H1 (cell line): ENCODE results near the gene ATG7. TPM values are rescaled to one million over a fixed set of nuclear protein-coding genes. Genes with fewer than 3 reads are reported as not detected.

Source experiments
- CTCF ChIA-PET: fragments of 300-600 bp; sonication (Branson Sonifier 250); formaldehyde crosslinking; loops from one replicate; lab custom pipeline; 2021; ENCODE audit not compliant: partially characterized antibody; lab: Charles Lee
- POLR2A ChIA-PET: fragments of 300-600 bp; sonication (Branson Sonifier 250); formaldehyde crosslinking; loops from one replicate; lab custom pipeline; 2021; ENCODE audit warnings: inconsistent platforms; ENCODE audit not compliant: partially characterized antibody; lab: Charles Lee
- DNase-seq, 2 experiments: peaks; one replicate each; pipeline versions ENCODE4 v3.0.0 to v3.0.0-alpha.2; 2010 to 2022; ENCODE audit warnings: low spot score in 2 of 2, low read depth in 1 of 2, mixed read lengths in 1 of 2
- FAIRE-seq: peaks from 2 replicates; lab custom pipeline; 2011; peaks lifted over from hg19 to GRCh38; lab: Jason Lieb, UNC
- H2AFZ ChIP-seq: 2 replicates; pipeline ENCODE4 v1.8.1; 2012; ENCODE audit warnings: low read length, inconsistent platforms
- H2AK5ac ChIP-seq: 2 replicates; pipeline ENCODE4 v1.6.1; 2013; ENCODE audit warnings: low read depth, low read length
- H2BK120ac ChIP-seq: replicated peaks from 2 replicates; pipeline ENCODE3; 2013; ENCODE audit warnings: low read depth, low read length, inconsistent platforms
- H2BK12ac ChIP-seq: 2 replicates; pipeline ENCODE4 v1.6.1; 2013; ENCODE audit warnings: low read depth, low read length
- H2BK15ac ChIP-seq: 2 replicates; pipeline ENCODE4 v1.6.1; 2013; ENCODE audit warnings: low read length
- H2BK20ac ChIP-seq: 2 replicates; pipeline ENCODE4 v1.6.1; 2013; ENCODE audit warnings: low read length
- H2BK5ac ChIP-seq: 2 replicates; pipeline ENCODE4 v1.6.1; 2013; ENCODE audit warnings: low read depth, low read length
- H3K14ac ChIP-seq: 2 replicates; pipeline ENCODE4 v1.6.1; 2013; ENCODE audit warnings: inconsistent platforms; ENCODE audit not compliant: insufficient read length
- H3K18ac ChIP-seq: 2 replicates; pipeline ENCODE4 v1.6.1; 2013; ENCODE audit warnings: low read length; ENCODE audit errors: extremely low read depth
- H3K23ac ChIP-seq: 2 replicates; pipeline ENCODE4 v1.6.1; 2013; ENCODE audit warnings: inconsistent platforms; ENCODE audit not compliant: insufficient read length
- H3K23me2 ChIP-seq: 2 replicates; pipeline ENCODE4 v1.6.1; 2013; ENCODE audit warnings: low read depth, low read length
- H3K27ac ChIP-seq: 2 replicates; pipeline ENCODE4 v1.6.1; 2011; ENCODE audit warnings: low read depth, low read length, inconsistent platforms
- H3K27me3 ChIP-seq, 4 experiments: replicated peaks in 1 of 4; 1 replicate in 1 of 4; 2 replicates in 3 of 4; pipeline versions ENCODE4 v1.6.1 to v1.8.1; 2011 to 2013; ENCODE audit warnings: low read length in 3 of 4, mild to moderate bottlenecking in 3 of 4, inconsistent platforms in 2 of 4, mixed read lengths in 2 of 4, moderate library complexity in 1 of 4; ENCODE audit not compliant: control insufficient read depth in 3 of 4, insufficient read depth in 3 of 4; ENCODE audit errors: extremely low read depth in 1 of 4
- H3K36me3 ChIP-seq, 4 experiments: 2 replicates each; pipeline versions ENCODE4 v1.6.1 to v1.8.1; 2011 to 2013; ENCODE audit warnings: mild to moderate bottlenecking in 4 of 4, low read length in 3 of 4, moderate library complexity in 2 of 4, control low read depth in 1 of 4, inconsistent platforms in 1 of 4; ENCODE audit not compliant: insufficient read depth in 4 of 4, control insufficient read depth in 2 of 4
- H3K4ac ChIP-seq: replicated peaks from 2 replicates; pipeline ENCODE3; 2013; ENCODE audit warnings: low read length, low read depth, mixed read lengths, inconsistent platforms; ENCODE audit not compliant: insufficient read length
- H3K4me1 ChIP-seq, 4 experiments: replicated peaks in 1 of 4; 1 replicate in 1 of 4; 2 replicates in 3 of 4; pipeline versions ENCODE4 v1.6.1 to v1.8.1; 2011 to 2013; ENCODE audit warnings: low read length in 3 of 4, inconsistent platforms in 2 of 4, mixed read lengths in 1 of 4; ENCODE audit not compliant: insufficient read depth in 4 of 4, control insufficient read depth in 3 of 4
- H3K4me2 ChIP-seq, 2 experiments: 2 replicates each; pipeline versions ENCODE4 v1.6.1 to v1.8.1; 2011 to 2013; ENCODE audit warnings: low read depth in 2 of 2, low read length in 2 of 2, control low read depth in 1 of 2, inconsistent platforms in 1 of 2, mild to moderate bottlenecking in 1 of 2; ENCODE audit not compliant: insufficient read depth in 1 of 2
- H3K4me3 ChIP-seq, 4 experiments: fragments of 200-600, 300-600 bp in 1 of 4; sonication (generic), shearing (Covaris generic), sonication (Bioruptor Twin) in 1 of 4; 2 replicates each; pipeline versions ENCODE4 v1.5.1 to v1.8.1; 2011 to 2016; ENCODE audit warnings: low read length in 4 of 4, low read depth in 3 of 4, control low read depth in 2 of 4, inconsistent platforms in 2 of 4, mild to moderate bottlenecking in 2 of 4, mixed read lengths in 1 of 4, moderate library complexity in 1 of 4; ENCODE audit not compliant: insufficient read depth in 2 of 4; ENCODE audit errors: extremely low read depth in 1 of 4
- H3K56ac ChIP-seq: replicated peaks from 2 replicates; pipeline ENCODE3; 2013; ENCODE audit warnings: low read depth, mild to moderate bottlenecking, mixed read lengths, low read length, inconsistent platforms; ENCODE audit not compliant: insufficient read length
- H3K79me1 ChIP-seq: 2 replicates; pipeline ENCODE4 v1.6.1; 2013; ENCODE audit warnings: low read depth, low read length, control low read depth
- H3K79me2 ChIP-seq, 2 experiments: 2 replicates each; pipeline versions ENCODE4 v1.6.1 to v1.8.1; 2012 to 2013; ENCODE audit warnings: low read length in 2 of 2, mild to moderate bottlenecking in 2 of 2, inconsistent platforms in 1 of 2; ENCODE audit not compliant: insufficient read depth in 2 of 2, control insufficient read depth in 1 of 2
- H3K9ac ChIP-seq, 4 experiments: replicated peaks in 1 of 4; 1 replicate in 1 of 4; 2 replicates in 3 of 4; pipeline versions ENCODE4 v1.6.1 to v1.8.1; 2011 to 2013; ENCODE audit warnings: low read depth in 3 of 4, low read length in 3 of 4, control low read depth in 2 of 4, mild to moderate bottlenecking in 2 of 4, moderate library complexity in 2 of 4, inconsistent platforms in 1 of 4; ENCODE audit errors: extremely low read depth in 1 of 4
- H3K9me3 ChIP-seq, 2 experiments: 2 replicates each; pipeline versions ENCODE4 v1.6.1 to v1.8.1; 2012 to 2013; ENCODE audit warnings: mild to moderate bottlenecking in 2 of 2, moderate library complexity in 2 of 2, control low read depth in 1 of 2, inconsistent platforms in 1 of 2, low read depth in 1 of 2, low read length in 1 of 2, mixed read lengths in 1 of 2; ENCODE audit not compliant: insufficient read depth in 2 of 2
- H4K20me1 ChIP-seq, 2 experiments: replicated peaks in 1 of 2; 2 replicates each; pipeline versions ENCODE3 to v1.8.1; 2011 to 2013; ENCODE audit warnings: inconsistent platforms in 2 of 2, low read length in 2 of 2, mild to moderate bottlenecking in 1 of 2; ENCODE audit not compliant: insufficient read depth in 2 of 2, control insufficient read depth in 1 of 2
- H4K5ac ChIP-seq: 2 replicates; pipeline ENCODE4 v1.6.1; 2013; ENCODE audit warnings: low read length, low read depth, mixed read lengths, inconsistent platforms; ENCODE audit not compliant: insufficient read length
- H4K8ac ChIP-seq: 2 replicates; pipeline ENCODE4 v1.8.0; 2013; ENCODE audit warnings: mild to moderate bottlenecking, moderate library complexity, low read length, inconsistent platforms; ENCODE audit not compliant: insufficient read depth; ENCODE audit errors: extremely low read depth
- H4K91ac ChIP-seq: replicated peaks from 2 replicates; pipeline ENCODE3; 2013; ENCODE audit warnings: low read length, mixed read lengths, inconsistent platforms; ENCODE audit not compliant: insufficient read length
- ASH2L ChIP-seq: fragments of 200-600, 300-600 bp; sonication (generic); IDR thresholded peaks from one replicate; pipeline ENCODE4 v1.7.1; 2017; ENCODE audit warnings: low read length
- CBX5 ChIP-seq: fragments of 300-800, 300-1000 bp; sonication (generic); IDR thresholded peaks from 2 replicates; pipeline ENCODE4 v1.7.1; 2016; ENCODE audit warnings: antibody characterized with exemption, low read length, low read depth
- CBX8 ChIP-seq: fragments of 300-800, 300-1000 bp; sonication (generic); IDR thresholded peaks from 2 replicates; pipeline ENCODE4 v1.7.1; 2016; ENCODE audit warnings: low read depth, low read length, borderline replicate concordance
- CTCF ChIP-seq, 3 experiments: IDR thresholded peaks; 1 replicate in 2 of 3; 2 replicates in 1 of 3; pipeline versions ENCODE4 v1.5.1 to v1.6.1; 2011; ENCODE audit warnings: low read length in 3 of 3, mild to moderate bottlenecking in 3 of 3, inconsistent platforms in 2 of 3, low read depth in 1 of 3, moderate library complexity in 1 of 3; ENCODE audit not compliant: insufficient read depth in 1 of 3; ENCODE audit errors: control extremely low read depth in 1 of 3
- EP300 ChIP-seq, 2 experiments: IDR thresholded peaks; 1 replicate in 1 of 2; 2 replicates in 1 of 2; pipeline ENCODE4 v1.6.1; 2011 to 2012; ENCODE audit warnings: low read depth in 2 of 2, low read length in 2 of 2, mild to moderate bottlenecking in 2 of 2, borderline replicate concordance in 1 of 2, inconsistent platforms in 1 of 2, moderate library complexity in 1 of 2
- FOSL1 ChIP-seq: IDR thresholded peaks from 2 replicates; pipeline ENCODE4 v1.6.1; 2011; ENCODE audit warnings: mild to moderate bottlenecking, low read depth, low read length, moderate library complexity; ENCODE audit not compliant: insufficient read depth
- KDM1A ChIP-seq: fragments of 200-600, 300-600 bp; sonication (generic); IDR thresholded peaks from 2 replicates; pipeline ENCODE4 v1.7.1; 2016; ENCODE audit warnings: mild to moderate bottlenecking, low read length, borderline replicate concordance
- KDM5A ChIP-seq: fragments of 200-600 bp; IDR thresholded peaks from 2 replicates; pipeline ENCODE4 v1.7.1; 2012; ENCODE audit warnings: mild to moderate bottlenecking, low read length, inconsistent platforms, mixed read lengths
- POLR2A ChIP-seq, 2 experiments: IDR thresholded peaks; 1 replicate in 1 of 2; 2 replicates in 1 of 2; pipeline ENCODE4 v1.6.1; 2011; ENCODE audit warnings: low read depth in 2 of 2, low read length in 2 of 2, mild to moderate bottlenecking in 2 of 2; ENCODE audit errors: control extremely low read depth in 1 of 2
- RXRA ChIP-seq: IDR thresholded peaks from 2 replicates; pipeline ENCODE4 v1.6.1; 2011; ENCODE audit warnings: low read depth, mild to moderate bottlenecking, low read length, moderate library complexity; ENCODE audit not compliant: insufficient read depth
- SIRT6 ChIP-seq: IDR thresholded peaks from one replicate; pipeline ENCODE4 v1.7.1; 2012; ENCODE audit warnings: low read length, inconsistent platforms
- SIX5 ChIP-seq: IDR thresholded peaks from 2 replicates; pipeline ENCODE4 v1.6.1; 2011; ENCODE audit warnings: mild to moderate bottlenecking, low read depth, low read length
- SRF ChIP-seq: IDR thresholded peaks from 2 replicates; pipeline ENCODE4 v1.6.1; 2011; ENCODE audit warnings: mild to moderate bottlenecking, low read depth, low read length, moderate library complexity
- WGBS, 2 experiments: shearing (Covaris generic) in 1 of 2; methylation state at CpG; one replicate each; pipeline versions ENCODE4 v1.1.6 to v1.1.7; 2013 to 2015; ENCODE audit warnings: low lambda C conversion rate in 2 of 2, mixed read lengths in 2 of 2, inconsistent platforms in 1 of 2, low coverage in 1 of 2, missing lambda C conversion rate in 1 of 2; ENCODE audit not compliant: insufficient replicate concordance in 2 of 2, insufficient coverage in 1 of 2, insufficient read length in 1 of 2; ENCODE audit errors: extremely low coverage in 1 of 2, missing lambda C conversion rate in 1 of 2; 5-methylcytosine and 5-hydroxymethylcytosine counted together
- polyA plus RNA-seq, 7 experiments: library from polyadenylated mRNA; depleted of rRNA in 3 of 7; stranded (reverse) in 5 of 7; unstranded in 2 of 7; fragments of >200 nt in 5 of 7; fragments of 200-250 nt in 2 of 7; gene quantifications; 1 replicate in 5 of 7; 2 replicates in 1 of 7; 4 replicates in 1 of 7; pipeline versions ENCODE4 v1.2.1 to v1.2.3, GENCODE V29; 2011 to 2013; ENCODE audit warnings: missing spikeins in 2 of 7, mixed read lengths in 2 of 7
- total RNA-seq: library from RNA; stranded (reverse); fragmentation: NEBNext Ultra II Directional; extraction: Animal tissue kit (Norgen Biotek cat#: 25700); gene quantifications from 2 replicates; pipeline ENCODE4 v1.2.1, GENCODE V29; 2021

Gene ATG7
- total and polyA plus RNA-seq, 2 of the 8 experiments (the other 6 are each of a cell fraction or from before 2014, with no cell fraction given) = 15.0 to 19.1 TPM

- H2BK12ac ChIP-seq = no peak overlapping the region
- no peak overlapping the region for H2BK5ac ChIP-seq
- H2AFZ ChIP-seq = no peak overlapping the region
- H3K56ac ChIP-seq = no peak overlapping the region
- H3K23ac ChIP-seq = no peak overlapping the region
- no peak overlapping the region for H3K9ac ChIP-seq
- H3K9me3 ChIP-seq = no peaks in the 10 kb centered on the region
- no peak overlapping the region for H3K4ac ChIP-seq
- no peaks in the 10 kb centered on the region for H3K4me1 ChIP-seq
- H3K79me2 ChIP-seq = no peaks in the 10 kb centered on the region
- no peak overlapping the region for H2AK5ac ChIP-seq
- H3K36me3 ChIP-seq = no peaks in the 10 kb centered on the region
- no peak overlapping the region for H2BK15ac ChIP-seq
- whole genome bisulfite sequencing, 2 experiments = 86% methylated on average over 2 of the region's 2 CpGs; no CpG with 5 or more reads in 1 of the 2 experiments
- H3K4me2 ChIP-seq = no peak overlapping the region
- no peak overlapping the region for H4K8ac ChIP-seq
- H3K27me3 ChIP-seq = no peaks in the 10 kb centered on the region
- no peak overlapping the region for H2BK20ac ChIP-seq
- no peaks in the 10 kb centered on the region for H3K79me1 ChIP-seq
- FAIRE-seq = no peak
- no peak overlapping the region for H3K4me3 ChIP-seq
- no peak overlapping the region for H4K5ac ChIP-seq
- POLR2A ChIA-PET = no interaction called here
- H3K18ac ChIP-seq = no peak overlapping the region
- H4K20me1 ChIP-seq = peaks cover 0 to 2% of the 10 kb centered on the region in 2 experiments
- H2BK120ac ChIP-seq = no peak overlapping the region
- DNase-seq = no peak
- H3K23me2 ChIP-seq = no peaks in the 10 kb centered on the region; the same call in 1 of the 2 replicates
- H3K27ac ChIP-seq = no peak overlapping the region
- CTCF ChIA-PET = no interaction called here
- no peak overlapping the region for H3K14ac ChIP-seq
- no peak overlapping the region for H4K91ac ChIP-seq
- no peak for TF ChIP-seq CTCF (IDR thresholded peaks at IDR 0.05; ENCODE audit: control extremely low read depth in 1 of 3, insufficient read depth in 1 of 3, low read depth in 1 of 3, low read length in 3 of 3)
- TF ChIP-seq EP300 (IDR thresholded peaks at IDR 0.05; ENCODE audit: borderline replicate concordance in 1 of 2, low read depth in 2 of 2, low read length in 2 of 2) = no peak
- no peak for TF ChIP-seq SIRT6
- TF ChIP-seq KDM1A = no peak
- no peak for TF ChIP-seq RXRA
- TF ChIP-seq ASH2L = no peak
- no peak for TF ChIP-seq KDM5A
- TF ChIP-seq SRF = no peak
- no peak for TF ChIP-seq CBX5
- no peak for TF ChIP-seq FOSL1
- no peak for TF ChIP-seq POLR2A (IDR thresholded peaks at IDR 0.05; ENCODE audit: control extremely low read depth in 1 of 2, low read depth in 2 of 2, low read length in 2 of 2)
- TF ChIP-seq SIX5 = no peak
- TF ChIP-seq CBX8 = no peak
Measured at GRCh38 chr3:11329777-11330176, 57.6 kb downstream of the ATG7 start.
